Neural progenitor cell (in vitro differentiated cells): ENCODE measurements around the gene DRG1. TPM values are rescaled to one million over a fixed set of nuclear protein-coding genes. Genes with fewer than 3 reads are reported as not detected.

ENCODE experiments used
- DNase-seq: peaks from one replicate; pipeline ENCODE4 v3.0.0-alpha.2; 2016; ENCODE audit warnings: low spot score
- H2AFZ ChIP-seq: fragments of 200-600 bp; sonication (generic); replicated peaks from 2 replicates; pipeline ENCODE4 v1.6.1; 2016; ENCODE audit warnings: antibody characterized with exemption
- H3F3A ChIP-seq: fragments of 200-600 bp; sonication (generic); 2 replicates; pipeline ENCODE4 v1.6.1; 2016; ENCODE audit warnings: antibody characterized with exemption, low read depth
- H3K27ac ChIP-seq: fragments of 200-600 bp; sonication (generic); 2 replicates; pipeline ENCODE4 v1.5.1; 2016; ENCODE audit warnings: mild to moderate bottlenecking
- H3K27me3 ChIP-seq: fragments of 200-600 bp; sonication (generic); 2 replicates; pipeline ENCODE4 v1.6.1; 2016; ENCODE audit warnings: mild to moderate bottlenecking, moderate library complexity
- H3K36me3 ChIP-seq: fragments of 200-600 bp; sonication (generic); 2 replicates; pipeline ENCODE4 v1.5.1; 2016
- H3K4me1 ChIP-seq: fragments of 200-600 bp; sonication (generic); 2 replicates; pipeline ENCODE4 v1.6.1; 2016; ENCODE audit warnings: mixed run types
- H3K4me2 ChIP-seq: fragments of 200-600 bp; sonication (generic); 2 replicates; pipeline ENCODE4 v1.6.1; 2016
- H3K4me3 ChIP-seq: fragments of 200-600 bp; sonication (generic); 2 replicates; pipeline ENCODE4 v1.5.1; 2016
- H3K79me2 ChIP-seq: fragments of 200-600 bp; sonication (generic); 2 replicates; pipeline ENCODE4 v1.6.1; 2016; ENCODE audit warnings: low read depth
- H3K9ac ChIP-seq: fragments of 200-600 bp; sonication (generic); 2 replicates; pipeline ENCODE4 v1.6.1; 2016
- H3K9me3 ChIP-seq: fragments of 200-600 bp; sonication (generic); 2 replicates; pipeline ENCODE4 v1.5.1; 2016; ENCODE audit warnings: low read depth
- H4K20me1 ChIP-seq: fragments of 200-600 bp; sonication (generic); 2 replicates; pipeline ENCODE4 v1.6.1; 2016; ENCODE audit warnings: low read depth
- H3K27ac Mint-ChIP-seq: 3 replicates; pipeline ENCODE4 v1.8.0; 2021; ENCODE audit warnings: mixed read lengths
- H3K27me3 Mint-ChIP-seq: 2 replicates; pipeline ENCODE4 v1.8.0; 2022; ENCODE audit warnings: low read depth, mild to moderate bottlenecking, inconsistent platforms, moderate library complexity, mixed read lengths; ENCODE audit not compliant: insufficient read depth
- H3K36me3 Mint-ChIP-seq: 3 replicates; pipeline ENCODE4 v1.8.0; 2021; ENCODE audit warnings: mixed read lengths
- H3K4me1 Mint-ChIP-seq: 3 replicates; pipeline ENCODE4 v1.8.0; 2021; ENCODE audit warnings: mixed read lengths
- H3K4me3 Mint-ChIP-seq: 3 replicates; pipeline ENCODE4 v1.8.0; 2021; ENCODE audit warnings: mild to moderate bottlenecking, moderate library complexity, mixed read lengths
- H3K9me3 Mint-ChIP-seq: 3 replicates; pipeline ENCODE4 v1.8.0; 2020; ENCODE audit warnings: mixed read lengths
- EZH2 ChIP-seq: fragments of 200-600 bp; sonication (generic); IDR thresholded peaks from 2 replicates; pipeline ENCODE4 v1.6.1; 2017; ENCODE audit warnings: antibody characterized with exemption, mild to moderate bottlenecking, moderate library complexity
- EZH2phosphoT487 ChIP-seq: fragments of 200-600 bp; sonication (generic); IDR thresholded peaks from 2 replicates; pipeline ENCODE4 v1.6.1; 2017; ENCODE audit warnings: antibody characterized with exemption
- total RNA-seq: library from RNA; depleted of rRNA; stranded (reverse); fragments of >200 nt; gene quantifications from 2 replicates; pipeline ENCODE4 v1.2.3, GENCODE V29; 2015; ENCODE audit warnings: low replicate concordance
- TF ChIP-seq, protein P1 (sequence below): fragments of 200-600 bp; sonication (generic); IDR thresholded peaks from 2 replicates; pipeline ENCODE4 v1.5.1; 2017; ENCODE audit warnings: antibody characterized with exemption, mild to moderate bottlenecking

The DRG1 gene
- total RNA-seq, 1 donor from 2014 or later = 78.9 TPM

DNA sequence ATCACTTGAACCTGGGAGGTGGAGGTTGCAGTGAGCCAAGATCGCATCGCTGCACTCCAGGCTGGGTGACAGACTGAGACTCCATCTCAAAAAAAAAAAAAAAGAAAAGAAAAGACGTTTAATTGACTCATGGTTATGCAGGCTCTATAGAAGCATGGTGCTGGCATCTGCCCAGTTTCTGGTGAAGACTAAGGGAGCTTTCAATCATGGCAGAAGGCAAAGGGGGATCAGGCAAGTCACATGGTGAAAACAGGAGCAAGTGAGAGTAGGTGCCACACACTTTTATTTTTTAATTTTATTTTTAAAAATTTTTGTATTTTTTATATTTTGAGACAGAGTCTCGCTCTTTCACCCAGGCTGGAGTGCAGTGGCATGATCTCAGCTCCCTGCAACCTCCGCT, 44.9 kb upstream of the DRG1 start:
- Mint-ChIP-seq H3K4me1 (peaks cover 13% of the 10 kb centered on the region), H3K27ac (no peak overlapping the region), H3K9me3 (no peaks in the 10 kb centered on the region)

DNA sequence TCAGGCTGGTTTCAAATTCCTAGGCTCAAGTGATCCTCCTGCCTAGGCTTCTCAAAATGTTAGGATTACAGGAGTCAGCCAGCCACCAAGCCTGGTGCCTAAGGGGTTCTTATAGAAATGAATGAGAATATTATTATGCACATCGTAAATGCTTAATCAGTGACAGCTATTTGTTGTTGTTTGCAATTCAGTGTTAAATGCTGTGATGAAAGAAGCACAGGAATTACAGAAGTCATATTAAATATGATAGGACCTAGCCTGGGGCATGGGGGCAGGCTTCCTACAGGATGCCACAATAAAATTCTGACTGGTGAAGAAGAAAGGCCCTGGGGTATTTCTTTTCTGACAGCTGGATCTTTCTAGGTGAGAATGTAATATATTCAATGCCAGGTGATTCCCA, 39.4 kb upstream of the DRG1 start:
- no peak overlapping the region for H3K4me3 Mint-ChIP-seq
- H3K27me3 Mint-ChIP-seq = peaks cover 4% of the 10 kb centered on the region

More for the DNA sequence above, 44.9 kb upstream of the DRG1 start:
- Histone ChIP-seq H3F3A (peaks cover 9% of the 10 kb centered on the region), H3K27ac (no peak overlapping the region), H2AFZ (no peak overlapping the region), H3K36me3 (no peaks in the 10 kb centered on the region), H3K4me1 (no peaks in the 10 kb centered on the region), H3K4me3 (no peak overlapping the region), H3K9me3 (no peaks in the 10 kb centered on the region), H3K79me2 (no peaks in the 10 kb centered on the region), H3K27me3 (no peaks in the 10 kb centered on the region), H4K20me1 (no peaks in the 10 kb centered on the region), H3K4me2 (no peak overlapping the region), H3K9ac (no peak overlapping the region)
- no peaks in the 10 kb centered on the region for H3K36me3 Mint-ChIP-seq
- H3K27me3 Mint-ChIP-seq = peaks cover 7% of the 10 kb centered on the region
- TF ChIP-seq EZH2 (no peak), EZH2phosphoT487 (no peak)
- TF ChIP-seq, protein P1, sequence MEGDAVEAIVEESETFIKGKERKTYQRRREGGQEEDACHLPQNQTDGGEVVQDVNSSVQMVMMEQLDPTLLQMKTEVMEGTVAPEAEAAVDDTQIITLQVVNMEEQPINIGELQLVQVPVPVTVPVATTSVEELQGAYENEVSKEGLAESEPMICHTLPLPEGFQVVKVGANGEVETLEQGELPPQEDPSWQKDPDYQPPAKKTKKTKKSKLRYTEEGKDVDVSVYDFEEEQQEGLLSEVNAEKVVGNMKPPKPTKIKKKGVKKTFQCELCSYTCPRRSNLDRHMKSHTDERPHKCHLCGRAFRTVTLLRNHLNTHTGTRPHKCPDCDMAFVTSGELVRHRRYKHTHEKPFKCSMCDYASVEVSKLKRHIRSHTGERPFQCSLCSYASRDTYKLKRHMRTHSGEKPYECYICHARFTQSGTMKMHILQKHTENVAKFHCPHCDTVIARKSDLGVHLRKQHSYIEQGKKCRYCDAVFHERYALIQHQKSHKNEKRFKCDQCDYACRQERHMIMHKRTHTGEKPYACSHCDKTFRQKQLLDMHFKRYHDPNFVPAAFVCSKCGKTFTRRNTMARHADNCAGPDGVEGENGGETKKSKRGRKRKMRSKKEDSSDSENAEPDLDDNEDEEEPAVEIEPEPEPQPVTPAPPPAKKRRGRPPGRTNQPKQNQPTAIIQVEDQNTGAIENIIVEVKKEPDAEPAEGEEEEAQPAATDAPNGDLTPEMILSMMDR = no peak
- H3K4me3 Mint-ChIP-seq = no peak overlapping the region
- DNase-seq = no peak

DNA sequence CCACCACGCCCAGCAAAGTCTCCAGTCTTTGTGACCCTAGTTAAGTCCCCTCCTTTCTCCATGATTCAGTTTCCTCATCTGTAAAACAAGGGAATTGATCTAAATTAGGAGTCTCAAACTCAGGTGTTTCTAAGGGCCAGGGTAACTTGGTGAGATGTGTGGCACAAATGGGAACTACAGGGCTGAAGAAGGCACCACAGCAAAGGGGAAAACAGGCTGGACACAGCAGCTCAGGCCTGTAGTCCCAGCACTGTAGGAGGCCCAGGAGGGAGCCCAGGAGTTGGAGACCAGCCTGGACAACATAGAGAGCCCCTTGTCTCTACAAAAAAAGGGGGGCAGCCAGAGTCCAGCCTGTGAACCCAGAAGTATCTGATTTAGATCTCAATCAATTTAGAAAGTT, 37.7 kb upstream of the DRG1 start:
- no peaks in the 10 kb centered on the region for H3K79me2 ChIP-seq
- H3K9ac ChIP-seq = no peak overlapping the region
- no peak overlapping the region for H3K27ac ChIP-seq
- DNase-seq = no peak
- Mint-ChIP-seq H3K4me1 (no peaks in the 10 kb centered on the region), H3K36me3 (no peaks in the 10 kb centered on the region), H3K27ac (peak overlapping the region; percentile 81), H3K4me3 (no peak overlapping the region), H3K27me3 (peaks cover 4% of the 10 kb centered on the region), H3K9me3 (no peaks in the 10 kb centered on the region)
- H3K4me3 ChIP-seq = no peak overlapping the region
- H4K20me1 ChIP-seq = no peaks in the 10 kb centered on the region
- H3K4me2 ChIP-seq = no peak overlapping the region
- no peak for TF ChIP-seq EZH2phosphoT487
- TF ChIP-seq EZH2 = no peak
- TF ChIP-seq, protein P1 = no peak
- no peaks in the 10 kb centered on the region for H3F3A ChIP-seq
- H3K27me3 ChIP-seq = no peaks in the 10 kb centered on the region
- no peak overlapping the region for H2AFZ ChIP-seq
- no peaks in the 10 kb centered on the region for H3K36me3 ChIP-seq
- H3K4me1 ChIP-seq = no peaks in the 10 kb centered on the region
- no peaks in the 10 kb centered on the region for H3K9me3 ChIP-seq

More for the DNA sequence above, 39.4 kb upstream of the DRG1 start:
- Histone ChIP-seq H3K4me1 (no peaks in the 10 kb centered on the region), H3K9ac (no peak overlapping the region), H3K4me3 (no peak overlapping the region), H3K36me3 (no peaks in the 10 kb centered on the region), H3K79me2 (no peaks in the 10 kb centered on the region), H2AFZ (no peak overlapping the region), H3F3A (no peaks in the 10 kb centered on the region), H3K9me3 (no peaks in the 10 kb centered on the region), H3K4me2 (no peak overlapping the region), H4K20me1 (no peaks in the 10 kb centered on the region), H3K27me3 (no peaks in the 10 kb centered on the region), H3K27ac (no peak overlapping the region)
- Mint-ChIP-seq H3K27ac (no peak overlapping the region), H3K36me3 (no peaks in the 10 kb centered on the region), H3K9me3 (no peaks in the 10 kb centered on the region), H3K4me1 (no peaks in the 10 kb centered on the region)
- TF ChIP-seq EZH2 (no peak), EZH2phosphoT487 (no peak)
- TF ChIP-seq, protein P1 = no peak
- no peak for DNase-seq
